CD4-positive, CD25-positive, alpha-beta regulatory T cell (primary cell): ENCODE results near the gene TPM4. TPM values are rescaled to one million over a fixed set of nuclear protein-coding genes. Genes with fewer than 3 reads are reported as not detected.

Source experiments
- polyA plus RNA-seq, 4 donors: library from polyadenylated mRNA; unstranded; fragments of 300-500 nt; fragmentation: Illumina TruSeq; gene quantifications; one replicate each; pipeline ENCODE4 v1.2.3, GENCODE V29; 2021
- total RNA-seq: library from RNA; stranded (reverse); gene quantifications from one replicate; pipeline ENCODE4 v1.2.3, GENCODE V29; 2022

The TPM4 gene
- total and polyA plus RNA-seq, 5 donors from 2014 or later = 109 to 305 (median 150) TPM

Other genes starting within 250 kb of the TPM4 start
- not detected for gene CYP4F2, start 178.4 kb upstream of the TPM4 start, total RNA-seq
- gene CYP4F2, start 178.4 kb upstream of the TPM4 start, polyA plus RNA-seq = not detected
- not detected for gene CYP4F11, start 142.0 kb upstream of the TPM4 start, total RNA-seq
- not detected for gene CYP4F11, start 142.0 kb upstream of the TPM4 start, polyA plus RNA-seq
- not detected for gene OR10H4, start 127.5 kb upstream of the TPM4 start, total RNA-seq
- gene OR10H4, start 127.5 kb upstream of the TPM4 start, polyA plus RNA-seq = not detected
- gene RAB8A, start 35.4 kb downstream of the TPM4 start, total RNA-seq = 88.1 TPM
- gene RAB8A, start 35.4 kb downstream of the TPM4 start, polyA plus RNA-seq = 10 to 100 TPM; 79.6 to 93.0 (median 87.8) TPM
- 45.5 TPM for gene HSH2D, start 67.2 kb downstream of the TPM4 start, total RNA-seq
- gene HSH2D, start 67.2 kb downstream of the TPM4 start, polyA plus RNA-seq = 10 to 100 TPM in 3 of 4 donors, 1 to 10 TPM in 1; 8.8 to 17.0 (median 12.4) TPM
- not detected for gene CIB3, start 97.0 kb downstream of the TPM4 start, total RNA-seq
- not detected for gene CIB3, start 97.0 kb downstream of the TPM4 start, polyA plus RNA-seq
- 49.4 TPM for gene FAM32A, start 108.9 kb downstream of the TPM4 start, total RNA-seq
- gene FAM32A, start 108.9 kb downstream of the TPM4 start, polyA plus RNA-seq = 100 to 1,000 TPM; 153 to 168 (median 157) TPM
- 108 TPM for gene AP1M1, start 121.4 kb downstream of the TPM4 start, total RNA-seq
- 100 to 1,000 TPM; 153 to 161 (median 159) TPM for gene AP1M1, start 121.4 kb downstream of the TPM4 start, polyA plus RNA-seq
- 725 TPM for gene KLF2, start 248.3 kb downstream of the TPM4 start, total RNA-seq
- 100 to 1,000 TPM in 2 of 4 donors, 10 to 100 TPM in 2; 95.1 to 139 (median 118) TPM for gene KLF2, start 248.3 kb downstream of the TPM4 start, polyA plus RNA-seq